DND-41 (cell line): Measurements from ENCODE around the gene POT1.

Source experiments
- ATAC-seq: fragments of 200-7000 bp; cut with Tn5 transposase; 3 replicates; pipeline ENCODE4 v1.9.1; 2021; ENCODE audit warnings: low read depth; ENCODE audit not compliant: insufficient read depth
- DNase-seq: peaks from one replicate; pipeline ENCODE4 v3.0.0-alpha.2; 2020
- H2AFZ ChIP-seq: 2 replicates; pipeline ENCODE4 v1.6.0; 2012; ENCODE audit warnings: low read depth, low read length
- H3K27ac ChIP-seq: 2 replicates; pipeline ENCODE4 v1.5.1; 2012; ENCODE audit warnings: low read length, inconsistent platforms
- H3K27me3 ChIP-seq: fragments of 200-600 bp; sonication (generic); 2 replicates; pipeline ENCODE4 v1.6.0; 2012; ENCODE audit warnings: low read length, mild to moderate bottlenecking, inconsistent platforms; ENCODE audit not compliant: insufficient read depth, poor library complexity
- H3K36me3 ChIP-seq: 2 replicates; pipeline ENCODE4 v1.5.1; 2012; ENCODE audit warnings: low read length, inconsistent platforms; ENCODE audit not compliant: insufficient read depth
- H3K4me1 ChIP-seq: 2 replicates; pipeline ENCODE4 v1.5.1; 2012; ENCODE audit warnings: mild to moderate bottlenecking, low read length; ENCODE audit not compliant: insufficient read depth
- H3K4me2 ChIP-seq: 2 replicates; pipeline ENCODE4 v1.6.0; 2012; ENCODE audit warnings: mild to moderate bottlenecking, moderate library complexity, low read length, inconsistent platforms; ENCODE audit not compliant: insufficient read depth
- H3K4me3 ChIP-seq, 2 experiments: fragments of 200-600 bp in 1 of 2; shearing (Covaris generic) in 1 of 2; 2 replicates each; pipeline ENCODE4 v1.5.1; 2012 to 2016; ENCODE audit warnings: inconsistent platforms in 2 of 2, low read length in 2 of 2, mild to moderate bottlenecking in 2 of 2, low read depth in 1 of 2, moderate library complexity in 1 of 2
- H3K79me2 ChIP-seq: 2 replicates; pipeline ENCODE4 v1.6.0; 2012; ENCODE audit warnings: low read length, inconsistent platforms; ENCODE audit not compliant: insufficient read depth
- H3K9ac ChIP-seq: 2 replicates; pipeline ENCODE4 v1.6.0; 2012; ENCODE audit warnings: low read depth, mild to moderate bottlenecking, inconsistent platforms, low read length, moderate library complexity
- H3K9me3 ChIP-seq: 2 replicates; pipeline ENCODE4 v1.5.1; 2012; ENCODE audit warnings: low read length, moderate library complexity, mild to moderate bottlenecking, inconsistent platforms; ENCODE audit not compliant: insufficient read depth, severe bottlenecking
- H4K20me1 ChIP-seq: 2 replicates; pipeline ENCODE4 v1.6.0; 2012; ENCODE audit warnings: low read length; ENCODE audit not compliant: insufficient read depth
- EZH2 ChIP-seq: IDR thresholded peaks from 3 replicates; pipeline ENCODE4 v1.6.1; 2012; ENCODE audit warnings: borderline replicate concordance, low read depth, mild to moderate bottlenecking, moderate library complexity, low read length, inconsistent platforms; ENCODE audit not compliant: severe bottlenecking
- TF ChIP-seq, protein P1 (sequence below): IDR thresholded peaks from 2 replicates; pipeline ENCODE4 v1.5.1; 2012; ENCODE audit warnings: borderline replicate concordance, low read length, moderate library complexity, mild to moderate bottlenecking; ENCODE audit not compliant: poor library complexity, severe bottlenecking; ENCODE audit errors: extremely low read depth

The POT1 gene

DNA sequence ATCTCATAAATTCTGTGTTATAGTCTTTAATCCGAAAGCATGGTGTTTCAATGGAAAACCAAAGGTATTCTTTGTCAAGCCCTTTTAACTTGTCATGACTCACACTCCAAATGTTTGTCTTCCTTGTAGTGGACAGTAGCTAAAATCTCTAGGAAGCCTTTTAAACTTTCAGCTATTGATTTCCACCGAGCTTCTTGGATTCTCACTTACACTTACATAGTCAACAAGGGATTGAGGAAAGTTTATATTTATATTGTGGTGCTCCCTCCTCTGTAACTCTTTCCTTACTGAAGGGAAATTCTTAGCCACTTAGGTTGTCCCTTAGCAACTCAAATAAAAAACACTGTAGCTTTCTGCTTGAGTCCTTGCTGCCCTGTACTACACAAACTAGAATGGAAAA, 132.9 kb downstream of the POT1 start:
- TF ChIP-seq EZH2, result no peak
- Histone ChIP-seq H3K4me3 (no peak overlapping the region), H3K27me3 (no peaks in the 10 kb centered on the region), H3K36me3 (no peaks in the 10 kb centered on the region), H3K4me2 (no peak overlapping the region), H3K27ac (no peak overlapping the region), H4K20me1 (no peaks in the 10 kb centered on the region), H3K9ac (no peak overlapping the region), H3K79me2 (no peaks in the 10 kb centered on the region), H2AFZ (no peak overlapping the region), H3K4me1 (no peaks in the 10 kb centered on the region), H3K9me3 (no peaks in the 10 kb centered on the region)
- DNase-seq, result no peak
- no peak for ATAC-seq

DNA sequence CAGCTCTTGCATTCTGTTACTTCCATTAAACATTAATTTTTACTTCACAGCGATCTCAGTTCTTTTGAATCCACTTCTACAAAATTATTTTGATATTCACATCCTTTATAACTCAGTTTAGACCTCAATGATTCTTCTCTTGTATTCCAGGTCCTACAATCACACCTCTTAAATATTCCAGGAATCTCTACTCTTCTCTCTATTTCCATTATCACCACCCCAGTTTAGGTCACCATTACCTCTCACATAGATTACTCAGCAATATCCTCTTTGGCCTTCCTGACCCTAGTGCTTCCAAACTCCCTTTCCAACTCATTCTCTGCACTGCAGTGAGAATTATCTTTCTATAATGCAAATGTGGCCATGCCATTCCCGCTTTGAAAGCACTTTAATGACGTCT, 136.9 kb downstream of the POT1 start:
- Histone ChIP-seq H3K4me1 (no peaks in the 10 kb centered on the region), H4K20me1 (no peaks in the 10 kb centered on the region), H3K79me2 (no peaks in the 10 kb centered on the region), H3K9ac (no peak overlapping the region), H3K27me3 (no peaks in the 10 kb centered on the region), H3K27ac (no peak overlapping the region), H3K4me3 (no peak overlapping the region), H3K4me2 (no peak overlapping the region), H3K36me3 (no peaks in the 10 kb centered on the region), H3K9me3 (no peaks in the 10 kb centered on the region), H2AFZ (no peak overlapping the region)
- TF ChIP-seq, protein P1, sequence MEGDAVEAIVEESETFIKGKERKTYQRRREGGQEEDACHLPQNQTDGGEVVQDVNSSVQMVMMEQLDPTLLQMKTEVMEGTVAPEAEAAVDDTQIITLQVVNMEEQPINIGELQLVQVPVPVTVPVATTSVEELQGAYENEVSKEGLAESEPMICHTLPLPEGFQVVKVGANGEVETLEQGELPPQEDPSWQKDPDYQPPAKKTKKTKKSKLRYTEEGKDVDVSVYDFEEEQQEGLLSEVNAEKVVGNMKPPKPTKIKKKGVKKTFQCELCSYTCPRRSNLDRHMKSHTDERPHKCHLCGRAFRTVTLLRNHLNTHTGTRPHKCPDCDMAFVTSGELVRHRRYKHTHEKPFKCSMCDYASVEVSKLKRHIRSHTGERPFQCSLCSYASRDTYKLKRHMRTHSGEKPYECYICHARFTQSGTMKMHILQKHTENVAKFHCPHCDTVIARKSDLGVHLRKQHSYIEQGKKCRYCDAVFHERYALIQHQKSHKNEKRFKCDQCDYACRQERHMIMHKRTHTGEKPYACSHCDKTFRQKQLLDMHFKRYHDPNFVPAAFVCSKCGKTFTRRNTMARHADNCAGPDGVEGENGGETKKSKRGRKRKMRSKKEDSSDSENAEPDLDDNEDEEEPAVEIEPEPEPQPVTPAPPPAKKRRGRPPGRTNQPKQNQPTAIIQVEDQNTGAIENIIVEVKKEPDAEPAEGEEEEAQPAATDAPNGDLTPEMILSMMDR, result no peak
- no peak for TF ChIP-seq EZH2
- DNase-seq (no peak), ATAC-seq (no peak)

GRCh38 chr7:124792002-124792401, 137.6 kb downstream of the POT1 start:
- no peaks in the 10 kb centered on the region for H4K20me1 ChIP-seq
- no peak overlapping the region for H3K4me3 ChIP-seq
- H3K27ac ChIP-seq, result no peak overlapping the region
- DNase-seq, result no peak
- no peak overlapping the region for H3K4me2 ChIP-seq
- H3K27me3 ChIP-seq, result no peaks in the 10 kb centered on the region
- ATAC-seq, result no peak
- no peaks in the 10 kb centered on the region for H3K36me3 ChIP-seq
- no peak overlapping the region for H3K9ac ChIP-seq
- H3K9me3 ChIP-seq, result no peaks in the 10 kb centered on the region
- H3K4me1 ChIP-seq, result no peaks in the 10 kb centered on the region
- no peaks in the 10 kb centered on the region for H3K79me2 ChIP-seq
- TF ChIP-seq, protein P1, result no peak
- no peak for TF ChIP-seq EZH2
- H2AFZ ChIP-seq, result no peak overlapping the region

GRCh38 chr7:124791426-124791825, 138.2 kb downstream of the POT1 start:
- H3K9ac ChIP-seq, result no peak overlapping the region
- H3K27me3 ChIP-seq, result no peaks in the 10 kb centered on the region
- ATAC-seq (no peak), DNase-seq (no peak)
- H2AFZ ChIP-seq, result no peak overlapping the region
- H3K36me3 ChIP-seq, result no peaks in the 10 kb centered on the region
- H4K20me1 ChIP-seq, result no peaks in the 10 kb centered on the region
- H3K4me3 ChIP-seq, result no peak overlapping the region
- H3K4me2 ChIP-seq, result no peak overlapping the region
- no peaks in the 10 kb centered on the region for H3K4me1 ChIP-seq
- H3K27ac ChIP-seq, result no peak overlapping the region
- H3K79me2 ChIP-seq, result no peaks in the 10 kb centered on the region
- no peak for TF ChIP-seq EZH2
- TF ChIP-seq, protein P1, result no peak
- H3K9me3 ChIP-seq, result no peaks in the 10 kb centered on the region
